PFSK-1 (cell line): ENCODE measurements around the gene CSTA.

Experiments used
- POLR2AphosphoS5 ChIP-seq: IDR thresholded peaks from 2 replicates; pipeline ENCODE4 v1.6.1; 2012; ENCODE audit warnings: low read depth, mild to moderate bottlenecking, control low read depth, low read length, moderate library complexity
- REST ChIP-seq, 2 experiments: IDR thresholded peaks; 2 replicates each; pipeline versions ENCODE4 v1.6.1 to v1.8.0; 2011 to 2012; ENCODE audit warnings: low read depth in 2 of 2, low read length in 2 of 2, control low read depth in 1 of 2, inconsistent platforms in 1 of 2, mild to moderate bottlenecking in 1 of 2, moderate library complexity in 1 of 2; ENCODE audit not compliant: insufficient read depth in 1 of 2
- SIN3A ChIP-seq: IDR thresholded peaks from 2 replicates; pipeline ENCODE4 v1.6.1; 2012; ENCODE audit warnings: mild to moderate bottlenecking, low read length, moderate library complexity, borderline replicate concordance; ENCODE audit not compliant: insufficient read depth
- TAF1 ChIP-seq: IDR thresholded peaks from 2 replicates; pipeline ENCODE4 v1.6.1; 2012; ENCODE audit warnings: low read length, control low read depth, borderline replicate concordance; ENCODE audit not compliant: insufficient read depth

GRCh38 chr3:122294359-122294758, 30.7 kb upstream of the CSTA start:
- TF ChIP-seq POLR2AphosphoS5 (no peak), SIN3A (no peak), REST (IDR thresholded peaks at IDR 0.05; ENCODE audit: insufficient read depth in 1 of 2, low read depth in 2 of 2, low read length in 2 of 2) (no peak), TAF1 (no peak)
